ENCODE measurements around the gene PKP4. TPM values are rescaled to one million over a fixed set of nuclear protein-coding genes. Genes with fewer than 3 reads are reported as not detected.

PKP4 gene
- total and polyA plus RNA-seq, 7 donors: 6.8 to 23.8 (median 18.0) TPM

DNA sequence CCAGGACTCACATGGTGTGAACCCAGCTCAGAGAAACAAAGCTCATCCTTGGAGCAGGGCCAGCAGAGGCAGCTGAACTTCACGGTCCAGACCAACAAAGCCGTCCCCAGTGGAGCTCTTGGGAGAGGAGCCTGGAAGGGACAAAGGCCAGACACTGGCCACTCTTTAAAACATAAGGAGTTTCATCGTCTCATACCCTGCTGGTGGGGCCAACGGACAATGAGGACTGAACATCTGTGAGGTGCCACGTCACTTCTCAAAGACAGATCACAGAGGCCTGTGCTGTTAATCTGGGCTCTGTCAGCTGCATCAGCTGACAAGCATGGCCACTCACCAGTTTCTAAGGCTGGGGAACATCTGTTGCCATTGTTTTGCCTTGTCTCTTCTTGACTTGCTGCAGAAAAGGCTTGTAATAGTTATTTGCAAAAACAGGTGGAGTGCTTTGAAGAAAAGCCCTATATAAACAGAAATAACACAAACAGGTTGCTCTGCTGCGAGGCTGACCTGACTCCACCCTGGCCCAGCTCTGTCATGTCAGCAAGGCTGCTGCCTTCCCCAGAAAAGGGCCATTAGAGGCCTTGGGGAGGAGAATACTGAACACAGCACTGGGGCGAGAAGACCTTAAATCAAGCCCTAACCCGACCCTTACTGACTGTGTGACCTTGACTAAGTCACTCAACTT, 270.3 kb downstream of the PKP4 start:
- TF ChIP-seq CTCF (IDR thresholded peaks at IDR 0.05): no peak
- intact Hi-C loops (cut with DNase I): no loop called here

DNA sequence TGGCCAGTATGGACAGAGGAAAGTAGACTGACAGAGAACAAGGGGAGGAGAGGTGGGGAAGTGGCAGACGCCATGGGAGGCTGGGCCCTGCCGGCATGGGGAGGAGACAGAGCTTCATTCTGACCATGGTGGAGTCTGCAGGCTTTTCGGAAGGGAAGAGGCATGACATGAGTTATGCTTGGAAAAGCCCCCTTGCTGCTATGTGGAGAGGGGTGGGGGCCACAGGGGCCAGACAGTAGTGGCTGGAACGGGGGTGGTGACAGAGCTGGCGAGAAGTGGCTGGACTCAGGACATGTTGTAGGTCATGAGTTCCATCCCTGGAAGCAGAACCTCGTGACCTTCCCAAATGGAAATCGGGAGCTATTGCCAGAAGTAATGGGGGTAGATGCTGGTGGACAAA, 271.7 kb downstream of the PKP4 start:
- Histone ChIP-seq H3K4me1 (no peaks in the 10 kb centered on the region), H3K27me3 (ENCODE audit: insufficient read depth in 3 of 3, low read length in 2 of 3) (peaks cover 0 to under 1% (median 0%) of the 10 kb centered on the region in 3 donors), H3K4me3 (no peak overlapping the region), H3K36me3 (ENCODE audit: insufficient read depth in 1 of 2, low read depth in 1 of 2) (no peaks in the 10 kb centered on the region), H3K9me3 (no peaks in the 10 kb centered on the region), H3K27ac (no peak overlapping the region)
- no peak for ATAC-seq
- WGBS, 3 donors: 72 to 86% (median 77%) methylated on average over 7 of the region's 7 CpGs
- DNase-seq: no peak
- intact Hi-C loops (cut with DNase I): no loop called here
- TF ChIP-seq CTCF (IDR thresholded peaks at IDR 0.05): no peak

More for the DNA sequence above, 270.3 kb downstream of the PKP4 start:
- no peaks in the 10 kb centered on the region for H3K4me1 ChIP-seq
- 47 to 51% (median 50%) methylated on average over 8 of the region's 8 CpGs for WGBS, 3 donors
- H3K36me3 ChIP-seq (ENCODE audit: insufficient read depth in 1 of 2, low read depth in 1 of 2): no peaks in the 10 kb centered on the region
- no peak overlapping the region for H3K4me3 ChIP-seq
- peak in 1 of 2 donors; percentile 67 for DNase-seq
- H3K27ac ChIP-seq: no peak overlapping the region
- ATAC-seq: peak; percentile 18 to 51 (median 33)
- H3K27me3 ChIP-seq (ENCODE audit: insufficient read depth in 3 of 3, low read length in 2 of 3): peaks cover 0 to 8% (median 0%) of the 10 kb centered on the region in 3 donors
- no peaks in the 10 kb centered on the region for H3K9me3 ChIP-seq

GRCh38 chr2:158729451-158729850, 272.7 kb downstream of the PKP4 start:
- no peak for TF ChIP-seq CTCF (IDR thresholded peaks at IDR 0.05)
- H3K4me3 ChIP-seq: no peak overlapping the region
- H3K27ac ChIP-seq: no peak overlapping the region
- intact Hi-C loops (cut with DNase I): no loop called here
- WGBS, 3 donors: 90 to 94% (median 92%) methylated on average over 5 of the region's 5 CpGs
- ATAC-seq (no peak), DNase-seq (no peak)
- no peaks in the 10 kb centered on the region for H3K9me3 ChIP-seq
- H3K4me1 ChIP-seq: no peaks in the 10 kb centered on the region
- no peaks in the 10 kb centered on the region for H3K36me3 ChIP-seq (ENCODE audit: insufficient read depth in 1 of 2, low read depth in 1 of 2)
- H3K27me3 ChIP-seq (ENCODE audit: insufficient read depth in 3 of 3, low read length in 2 of 3): no peaks in the 10 kb centered on the region

- DNase-seq (no peak), ATAC-seq (no peak)
- WGBS, 3 donors: 42 to 62% (median 45%) methylated on average over 15 to 16 of the region's 16 CpGs
- Histone ChIP-seq H3K27me3 (ENCODE audit: insufficient read depth in 3 of 3, low read length in 2 of 3) (no peaks in the 10 kb centered on the region), H3K36me3 (ENCODE audit: insufficient read depth in 1 of 2, low read depth in 1 of 2) (no peaks in the 10 kb centered on the region), H3K4me3 (no peak overlapping the region), H3K9me3 (no peaks in the 10 kb centered on the region), H3K4me1 (no peaks in the 10 kb centered on the region), H3K27ac (no peak overlapping the region)
- no peak for TF ChIP-seq CTCF (IDR thresholded peaks at IDR 0.05)
- intact Hi-C loops (cut with DNase I): no loop called here
Observed at GRCh38 chr2:158729873-158730620, 273.3 kb downstream of the PKP4 start.
